ENCODE data around the gene SAMHD1.

Gene SAMHD1

DNA sequence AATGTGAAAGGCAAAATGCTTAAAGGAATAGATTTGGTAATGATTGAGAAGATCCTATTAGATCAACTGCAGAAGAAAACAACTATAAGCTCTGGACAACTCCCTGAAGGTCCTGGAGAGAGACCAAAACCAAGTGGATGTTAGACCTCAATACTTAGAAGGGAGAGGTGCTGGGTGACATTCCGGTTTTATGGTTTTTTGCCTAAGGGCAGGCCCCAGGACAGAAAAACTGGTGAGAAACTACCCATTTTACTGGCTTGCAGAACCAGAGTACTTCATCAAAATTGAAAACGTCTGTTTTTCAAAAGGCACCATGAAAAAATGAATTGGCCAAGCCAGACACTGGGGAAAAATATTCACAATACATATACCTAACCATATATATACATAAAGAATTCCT lies 26.3 kb downstream of the SAMHD1 start:
- no peak overlapping the region for H3K4me3 ChIP-seq (ENCODE audit: low read depth, low read length, poor library complexity, severe bottlenecking)
- H3K27me3 ChIP-seq (ENCODE audit: insufficient read depth, low read length) = no peaks in the 10 kb centered on the region
- H3K4me2 ChIP-seq (ENCODE audit: low read length) = no peak overlapping the region
- peaks cover 23% of the 10 kb centered on the region for H3K36me3 ChIP-seq (ENCODE audit: insufficient read depth, low read length)
- no peak for TF ChIP-seq EZH2 (IDR thresholded peaks at IDR 0.05; ENCODE audit: borderline replicate concordance, low read length)
- TF ChIP-seq, protein P1, sequence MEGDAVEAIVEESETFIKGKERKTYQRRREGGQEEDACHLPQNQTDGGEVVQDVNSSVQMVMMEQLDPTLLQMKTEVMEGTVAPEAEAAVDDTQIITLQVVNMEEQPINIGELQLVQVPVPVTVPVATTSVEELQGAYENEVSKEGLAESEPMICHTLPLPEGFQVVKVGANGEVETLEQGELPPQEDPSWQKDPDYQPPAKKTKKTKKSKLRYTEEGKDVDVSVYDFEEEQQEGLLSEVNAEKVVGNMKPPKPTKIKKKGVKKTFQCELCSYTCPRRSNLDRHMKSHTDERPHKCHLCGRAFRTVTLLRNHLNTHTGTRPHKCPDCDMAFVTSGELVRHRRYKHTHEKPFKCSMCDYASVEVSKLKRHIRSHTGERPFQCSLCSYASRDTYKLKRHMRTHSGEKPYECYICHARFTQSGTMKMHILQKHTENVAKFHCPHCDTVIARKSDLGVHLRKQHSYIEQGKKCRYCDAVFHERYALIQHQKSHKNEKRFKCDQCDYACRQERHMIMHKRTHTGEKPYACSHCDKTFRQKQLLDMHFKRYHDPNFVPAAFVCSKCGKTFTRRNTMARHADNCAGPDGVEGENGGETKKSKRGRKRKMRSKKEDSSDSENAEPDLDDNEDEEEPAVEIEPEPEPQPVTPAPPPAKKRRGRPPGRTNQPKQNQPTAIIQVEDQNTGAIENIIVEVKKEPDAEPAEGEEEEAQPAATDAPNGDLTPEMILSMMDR (IDR thresholded peaks at IDR 0.05; ENCODE audit: low read length) = no peak
- H3K9ac ChIP-seq (ENCODE audit: low read length) = no peak overlapping the region
- no peak overlapping the region for H3K27ac ChIP-seq (ENCODE audit: low read depth, low read length, poor library complexity, severe bottlenecking)
- H4K20me1 ChIP-seq (ENCODE audit: insufficient read depth, low read length) = no peaks in the 10 kb centered on the region
- H3K9me2 ChIP-seq (ENCODE audit: low read depth, low read length) = no peaks in the 10 kb centered on the region
- H2AFZ ChIP-seq (ENCODE audit: low read length) = no peak overlapping the region
- 0 out of 2 replicates have a peak, but pooled peaks cover 2% of the 10 kb centered on the region for H3F3A ChIP-seq (ENCODE audit: insufficient read depth, low read length)
- no peaks in the 10 kb centered on the region for H3K4me1 ChIP-seq (ENCODE audit: insufficient read depth, low read length, severe bottlenecking)
- H3K79me2 ChIP-seq (ENCODE audit: insufficient read depth, low read length) = no peaks in the 10 kb centered on the region
- H3K9me3 ChIP-seq (ENCODE audit: low read length) = no peaks in the 10 kb centered on the region

DNA sequence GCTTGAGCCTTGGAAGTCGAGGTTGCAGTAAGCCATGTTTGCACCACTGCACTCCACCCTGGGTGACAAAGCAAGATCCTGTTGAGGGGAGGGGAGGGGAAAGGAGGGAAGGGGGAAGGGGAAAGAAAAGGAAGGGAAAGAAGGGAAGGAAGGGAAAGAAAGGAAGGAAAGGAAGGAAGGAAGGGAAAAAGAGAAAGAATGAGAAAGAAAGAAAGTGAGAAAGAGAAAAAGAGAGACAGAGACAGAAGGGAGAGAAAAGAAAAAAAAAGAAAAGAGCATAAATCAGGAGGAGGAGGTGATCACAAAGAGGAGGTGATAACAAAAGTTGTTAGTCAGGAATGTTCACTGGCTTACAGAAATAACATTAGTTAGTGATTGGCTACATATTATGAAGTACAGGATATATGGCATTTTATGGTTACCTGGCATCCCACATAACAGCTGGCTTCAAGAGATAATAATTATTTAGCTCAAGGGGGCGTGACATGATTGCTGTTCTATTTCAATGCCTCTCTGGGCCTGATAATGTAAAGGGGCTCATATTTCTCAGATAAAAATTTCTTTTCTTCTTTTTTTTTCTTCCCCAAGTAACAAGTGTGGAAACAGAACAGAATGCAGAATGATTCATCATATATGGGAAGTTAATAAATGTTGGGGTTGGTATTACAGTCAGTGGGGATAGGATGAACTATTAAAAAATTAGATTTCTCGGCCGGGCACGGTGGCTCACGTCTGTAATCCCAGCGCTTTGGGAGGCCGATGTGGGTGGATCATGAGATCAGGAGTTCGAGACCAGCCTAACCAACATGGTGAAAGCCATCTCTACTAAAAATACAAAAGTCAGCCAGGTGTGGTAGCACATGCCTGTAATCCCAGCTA lies 27.1 kb downstream of the SAMHD1 start:
- Histone ChIP-seq H3K27me3 (ENCODE audit: insufficient read depth, low read length) (no peaks in the 10 kb centered on the region), H3F3A (ENCODE audit: insufficient read depth, low read length) (0 out of 2 replicates have a peak, but pooled peaks cover 2% of the 10 kb centered on the region), H3K9me2 (ENCODE audit: low read depth, low read length) (no peaks in the 10 kb centered on the region), H3K79me2 (ENCODE audit: insufficient read depth, low read length) (no peaks in the 10 kb centered on the region), H4K20me1 (ENCODE audit: insufficient read depth, low read length) (no peaks in the 10 kb centered on the region), H3K4me1 (ENCODE audit: insufficient read depth, low read length, severe bottlenecking) (no peaks in the 10 kb centered on the region), H3K9me3 (ENCODE audit: low read length) (no peaks in the 10 kb centered on the region), H3K4me3 (ENCODE audit: low read depth, low read length, poor library complexity, severe bottlenecking) (no peak overlapping the region), H3K36me3 (ENCODE audit: insufficient read depth, low read length) (peaks cover 17% of the 10 kb centered on the region), H3K27ac (ENCODE audit: low read depth, low read length, poor library complexity, severe bottlenecking) (no peak overlapping the region), H3K4me2 (ENCODE audit: low read length) (no peak overlapping the region), H3K9ac (ENCODE audit: low read length) (no peak overlapping the region), H2AFZ (ENCODE audit: low read length) (no peak overlapping the region)
- TF ChIP-seq, protein P1 (IDR thresholded peaks at IDR 0.05; ENCODE audit: low read length) = no peak
- no peak for TF ChIP-seq EZH2 (IDR thresholded peaks at IDR 0.05; ENCODE audit: borderline replicate concordance, low read length)

DNA sequence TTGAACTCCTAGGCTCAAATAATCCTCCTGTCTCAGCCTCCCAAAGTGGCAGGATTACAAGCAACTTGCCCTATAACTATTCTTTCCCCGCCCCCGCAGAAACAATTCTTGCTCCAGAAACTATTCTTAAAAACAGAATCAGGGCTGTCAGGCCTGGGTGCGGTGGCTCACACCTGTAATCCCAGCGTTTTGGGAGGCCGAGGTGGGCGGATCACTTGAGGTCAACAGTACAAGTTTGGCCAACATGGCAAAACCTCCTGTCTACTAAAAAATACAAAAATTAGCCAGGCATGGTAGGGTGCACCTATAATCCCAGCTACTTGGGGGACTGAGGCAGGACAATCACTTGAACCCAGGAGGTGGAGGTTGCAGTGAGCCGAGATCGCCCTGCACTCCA lies 31.2 kb downstream of the SAMHD1 start:
- no peak overlapping the region for H3K27ac ChIP-seq (ENCODE audit: low read depth, low read length, poor library complexity, severe bottlenecking)
- H4K20me1 ChIP-seq (ENCODE audit: insufficient read depth, low read length) = no peaks in the 10 kb centered on the region
- 0 out of 2 replicates have a peak, but pooled peaks cover 2% of the 10 kb centered on the region for H3F3A ChIP-seq (ENCODE audit: insufficient read depth, low read length)
- peaks cover 4% of the 10 kb centered on the region for H3K36me3 ChIP-seq (ENCODE audit: insufficient read depth, low read length)
- no peaks in the 10 kb centered on the region for H3K79me2 ChIP-seq (ENCODE audit: insufficient read depth, low read length)
- no peaks in the 10 kb centered on the region for H3K9me2 ChIP-seq (ENCODE audit: low read depth, low read length)
- H3K4me1 ChIP-seq (ENCODE audit: insufficient read depth, low read length, severe bottlenecking) = no peaks in the 10 kb centered on the region
- H3K4me2 ChIP-seq (ENCODE audit: low read length) = no peak overlapping the region
- TF ChIP-seq, protein P1 (IDR thresholded peaks at IDR 0.05; ENCODE audit: low read length) = no peak
- no peak for TF ChIP-seq EZH2 (IDR thresholded peaks at IDR 0.05; ENCODE audit: borderline replicate concordance, low read length)
- no peaks in the 10 kb centered on the region for H3K9me3 ChIP-seq (ENCODE audit: low read length)
- H3K4me3 ChIP-seq (ENCODE audit: low read depth, low read length, poor library complexity, severe bottlenecking) = no peak overlapping the region
- H3K9ac ChIP-seq (ENCODE audit: low read length) = no peak overlapping the region
- no peaks in the 10 kb centered on the region for H3K27me3 ChIP-seq (ENCODE audit: insufficient read depth, low read length)
- H2AFZ ChIP-seq (ENCODE audit: low read length) = no peak overlapping the region
